ENCODE measurements around the gene JSRP1.

- no peak for TF ChIP-seq ZNF274 (IDR thresholded peaks at IDR 0.05; ENCODE audit: low read depth, low read length)
- TF ChIP-seq SUZ12 (IDR thresholded peaks at IDR 0.05; ENCODE audit: extremely low read depth, insufficient read depth, insufficient read length), result no peak
Measured at GRCh38 chr19:2260341-2260805, 4.2 kb upstream of the JSRP1 start.
